C4-2B (cell line): ENCODE results near the gene BTD.

Experiments used
- H3K27ac ChIP-seq: fragments of 450-650 bp; 2 replicates; pipeline ENCODE4 v1.5.1; 2017
- ZFX ChIP-seq: fragments of 450-650 bp; IDR thresholded peaks from 2 replicates; pipeline ENCODE4 v1.6.1; 2017
- TF ChIP-seq, protein P1 (sequence below): fragments of 450-650 bp; conservative IDR thresholded peaks from 2 replicates; pipeline ENCODE4 v1.5.1; 2017; ENCODE audit warnings: mild to moderate bottlenecking

BTD gene

DNA sequence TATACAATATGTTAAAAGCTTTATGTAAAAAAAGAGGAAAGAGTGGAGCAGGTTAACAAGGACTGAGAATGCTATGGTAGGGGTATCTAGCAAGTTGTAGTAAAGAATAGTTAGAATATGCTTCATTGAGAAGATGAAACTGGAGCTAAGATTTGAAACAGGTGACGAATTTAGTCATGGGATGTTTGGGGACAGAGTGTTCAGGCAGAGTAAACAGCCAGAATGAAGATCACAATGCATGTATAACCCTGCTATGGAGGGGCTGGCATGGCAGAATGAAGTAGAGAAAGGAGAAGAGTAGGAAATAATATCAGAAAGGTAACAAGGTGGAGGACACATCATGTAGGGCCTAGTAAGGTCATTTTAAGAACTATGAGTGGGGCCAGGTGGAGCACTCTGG, 72.0 kb downstream of the BTD start:
- no peak overlapping the region for H3K27ac ChIP-seq
- no peak for TF ChIP-seq ZFX
- TF ChIP-seq, protein P1, sequence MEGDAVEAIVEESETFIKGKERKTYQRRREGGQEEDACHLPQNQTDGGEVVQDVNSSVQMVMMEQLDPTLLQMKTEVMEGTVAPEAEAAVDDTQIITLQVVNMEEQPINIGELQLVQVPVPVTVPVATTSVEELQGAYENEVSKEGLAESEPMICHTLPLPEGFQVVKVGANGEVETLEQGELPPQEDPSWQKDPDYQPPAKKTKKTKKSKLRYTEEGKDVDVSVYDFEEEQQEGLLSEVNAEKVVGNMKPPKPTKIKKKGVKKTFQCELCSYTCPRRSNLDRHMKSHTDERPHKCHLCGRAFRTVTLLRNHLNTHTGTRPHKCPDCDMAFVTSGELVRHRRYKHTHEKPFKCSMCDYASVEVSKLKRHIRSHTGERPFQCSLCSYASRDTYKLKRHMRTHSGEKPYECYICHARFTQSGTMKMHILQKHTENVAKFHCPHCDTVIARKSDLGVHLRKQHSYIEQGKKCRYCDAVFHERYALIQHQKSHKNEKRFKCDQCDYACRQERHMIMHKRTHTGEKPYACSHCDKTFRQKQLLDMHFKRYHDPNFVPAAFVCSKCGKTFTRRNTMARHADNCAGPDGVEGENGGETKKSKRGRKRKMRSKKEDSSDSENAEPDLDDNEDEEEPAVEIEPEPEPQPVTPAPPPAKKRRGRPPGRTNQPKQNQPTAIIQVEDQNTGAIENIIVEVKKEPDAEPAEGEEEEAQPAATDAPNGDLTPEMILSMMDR, result no peak

- no peak for TF ChIP-seq ZFX
- TF ChIP-seq, protein P1, result no peak
- no peak overlapping the region for H3K27ac ChIP-seq
Measured at GRCh38 chr3:15676259-15676658, 74.7 kb downstream of the BTD start.

DNA sequence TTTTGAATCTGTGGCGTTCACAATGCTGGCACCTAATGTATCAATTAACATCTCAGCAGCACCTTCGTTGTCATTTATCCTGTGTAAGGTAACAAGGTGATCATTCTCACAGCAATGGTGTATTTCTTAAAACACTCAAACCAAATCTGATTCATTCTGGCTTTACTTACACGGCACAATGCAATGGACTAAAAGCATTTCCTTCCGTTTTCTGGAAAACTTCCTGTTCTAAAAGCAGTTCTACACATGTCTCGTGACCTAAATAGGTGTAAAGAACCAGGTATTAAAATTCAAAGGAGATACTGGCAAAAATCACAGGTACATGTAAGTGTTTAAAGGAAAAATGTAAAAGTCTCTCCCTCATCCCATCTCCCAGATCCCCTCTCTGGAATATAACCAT, 77.8 kb downstream of the BTD start:
- TF ChIP-seq ZFX, result no peak
- TF ChIP-seq, protein P1, result no peak

GRCh38 chr3:15681668-15682067, 80.1 kb downstream of the BTD start:
- H3K27ac ChIP-seq, result no peak overlapping the region
- TF ChIP-seq, protein P1, result no peak
- no peak for TF ChIP-seq ZFX

More for the DNA sequence above, 77.8 kb downstream of the BTD start:
- H3K27ac ChIP-seq, result no peak overlapping the region

DNA sequence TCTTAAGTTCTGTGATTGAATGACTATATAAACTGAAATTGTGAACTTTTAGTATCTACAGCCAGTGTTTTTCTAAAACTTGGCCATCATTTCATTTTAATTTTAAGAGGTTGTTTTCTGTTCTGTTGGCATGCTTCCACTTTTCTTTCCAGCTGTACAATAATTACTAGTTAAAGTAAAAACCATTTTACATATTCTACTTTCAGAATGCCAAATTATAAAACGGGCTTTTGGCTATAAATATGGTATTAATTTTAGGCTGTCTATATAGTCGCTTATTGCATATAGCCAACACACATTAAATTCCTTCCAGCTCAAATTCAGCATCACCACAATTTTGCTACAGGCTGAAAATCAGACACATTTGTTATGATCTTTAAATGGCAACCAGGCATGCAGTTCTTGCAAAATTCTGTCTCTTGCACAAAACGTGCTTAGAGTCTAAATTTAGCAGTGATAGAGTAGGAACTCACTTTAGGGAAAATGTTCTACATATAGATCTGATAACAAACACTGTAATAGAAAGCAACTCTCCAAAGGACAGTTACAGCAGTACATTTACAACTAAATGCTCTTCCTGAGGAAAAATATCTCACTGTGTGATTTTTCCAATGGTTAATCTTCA, 81.1 kb downstream of the BTD start:
- H3K27ac ChIP-seq, result no peak overlapping the region

GRCh38 chr3:15683253-15683652, 81.7 kb downstream of the BTD start:
- H3K27ac ChIP-seq, result no peak overlapping the region
- TF ChIP-seq, protein P1, result no peak
- TF ChIP-seq ZFX, result no peak

More for the DNA sequence above, 81.1 kb downstream of the BTD start:
- TF ChIP-seq, protein P1, result no peak
- no peak for TF ChIP-seq ZFX

- H3K27ac ChIP-seq, result no peak overlapping the region
- no peak for TF ChIP-seq ZFX
- TF ChIP-seq, protein P1, result no peak
Measured at GRCh38 chr3:15685927-15686326, 84.4 kb downstream of the BTD start.
